HTERT RPE-1 (cell line): ENCODE measurements around the gene TRIP11.

ENCODE experiments used
- in situ Hi-C: fragments of 300-500 bp; cut with MboI; formaldehyde crosslinking; loops from 4 replicates; pipeline ENCODE4 v1.14.3; 2020; ENCODE audit warnings: low sequenced_read_pairs

The TRIP11 gene

DNA sequence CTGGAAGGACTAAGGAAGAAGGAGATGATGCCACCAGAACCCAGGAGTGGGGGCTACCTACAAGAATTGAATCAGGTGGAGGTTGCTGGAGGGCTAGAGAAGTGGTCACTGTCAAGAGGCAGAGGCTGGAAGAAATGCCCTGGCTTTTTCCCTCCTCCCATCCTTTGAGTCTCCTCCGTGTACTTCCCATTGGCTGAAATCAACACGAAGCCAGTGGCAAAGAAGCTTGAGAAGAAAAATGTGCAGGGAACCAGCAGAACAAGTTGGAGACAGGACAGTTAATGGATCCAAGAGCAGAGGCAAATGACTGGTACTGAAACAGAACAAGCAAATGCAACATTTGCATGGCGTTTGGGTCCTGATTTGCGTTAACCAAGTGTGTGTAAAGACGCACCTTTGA is 83.2 kb downstream of the TRIP11 start:
- in situ Hi-C loops, result no loop called here

- in situ Hi-C loops, result no loop called here
Observed at GRCh38 chr14:91955168-91955567, 84.7 kb downstream of the TRIP11 start.

- in situ Hi-C loops, result no loop called here
Observed at GRCh38 chr14:91953170-91953985, 86.5 kb downstream of the TRIP11 start.

DNA sequence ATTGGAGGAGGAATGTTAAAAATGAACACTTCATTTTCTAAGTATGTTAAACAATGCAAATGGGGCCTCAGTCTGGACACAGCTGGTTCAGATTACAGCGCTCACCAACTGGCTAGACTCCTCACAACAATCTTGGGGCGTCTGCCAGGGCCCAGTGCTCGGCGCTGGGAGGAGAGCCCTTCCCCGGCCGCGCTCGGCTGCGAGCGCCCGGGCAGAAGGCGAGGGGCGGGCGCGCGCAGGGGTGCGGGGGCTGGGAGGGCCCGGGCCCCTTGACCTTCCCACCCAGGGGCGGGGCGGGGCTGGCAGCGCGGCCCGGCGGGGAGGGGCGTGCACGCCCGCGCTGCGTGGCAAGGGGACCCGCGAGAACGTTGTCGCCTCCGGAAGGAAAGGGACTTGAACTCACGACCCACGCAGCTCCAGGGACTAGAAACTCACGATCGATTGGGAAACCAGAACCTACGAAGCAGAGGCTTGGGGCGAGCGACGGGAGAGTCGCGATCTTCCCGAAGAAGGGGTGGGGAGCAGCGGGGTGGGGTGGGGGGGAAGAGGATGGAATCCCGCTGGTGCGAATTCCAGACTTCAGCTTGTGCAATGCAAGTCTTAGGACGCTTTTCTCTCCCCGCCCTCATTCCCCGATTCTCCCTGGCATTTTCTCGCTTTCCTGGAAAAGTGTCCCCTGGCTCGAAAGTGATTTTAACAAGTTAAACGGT is 92.2 kb downstream of the TRIP11 start, which contains the start of gene FBLN5:
FBLN5 (minus strand) TSS at position 220 of the 710 bp plus-strand sequence. CDS start 465 bp downstream, outside the sequence.
- in situ Hi-C loops, result no loop called here

GRCh38 chr14:91946622-91947474 is 93.0 kb downstream of the TRIP11 start:
- in situ Hi-C loops, result no loop called here

DNA sequence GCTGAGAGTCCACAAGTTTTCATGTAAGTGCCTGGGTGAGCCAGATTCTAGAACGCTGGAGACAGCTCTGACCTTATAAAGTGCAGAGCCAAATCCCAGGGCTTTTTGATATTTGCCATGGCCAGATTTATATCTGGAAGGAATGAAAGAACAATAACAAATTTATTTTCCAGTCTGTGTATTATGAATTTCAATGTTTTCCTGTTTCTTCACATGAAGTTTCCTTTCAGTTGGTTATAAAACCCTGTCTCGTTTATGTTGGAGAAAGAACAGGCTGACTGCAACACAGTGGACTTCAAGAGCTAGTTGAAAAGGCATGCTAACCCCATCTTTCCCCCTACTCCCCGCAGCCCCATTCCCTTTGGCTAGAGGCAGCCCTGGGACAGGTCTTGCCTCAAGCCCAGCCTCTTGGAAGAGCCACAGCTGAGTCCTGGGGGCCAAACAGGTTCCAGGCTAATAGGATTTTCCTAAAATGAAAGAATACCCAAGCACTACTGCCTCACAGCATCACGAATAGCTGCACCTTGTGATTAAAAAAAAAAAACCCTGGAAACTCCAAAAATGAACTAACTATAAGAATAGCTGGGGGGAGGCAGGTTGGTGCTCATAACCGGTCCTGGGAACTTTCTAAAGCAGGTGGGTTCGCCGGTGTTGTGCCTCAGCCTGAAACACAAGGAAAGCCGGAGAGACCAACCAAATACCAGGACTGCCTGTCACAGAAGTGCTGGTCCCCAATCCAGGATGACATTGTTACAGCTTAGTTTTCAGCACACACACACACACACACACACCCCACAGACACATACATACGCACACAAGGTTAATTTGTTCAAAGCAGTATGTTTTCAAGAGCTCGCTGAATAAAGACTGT is 93.9 kb downstream of the TRIP11 start:
- in situ Hi-C loops, result no loop called here

GRCh38 chr14:91942946-91943345 is 96.9 kb downstream of the TRIP11 start:
- in situ Hi-C loops, result no loop called here

DNA sequence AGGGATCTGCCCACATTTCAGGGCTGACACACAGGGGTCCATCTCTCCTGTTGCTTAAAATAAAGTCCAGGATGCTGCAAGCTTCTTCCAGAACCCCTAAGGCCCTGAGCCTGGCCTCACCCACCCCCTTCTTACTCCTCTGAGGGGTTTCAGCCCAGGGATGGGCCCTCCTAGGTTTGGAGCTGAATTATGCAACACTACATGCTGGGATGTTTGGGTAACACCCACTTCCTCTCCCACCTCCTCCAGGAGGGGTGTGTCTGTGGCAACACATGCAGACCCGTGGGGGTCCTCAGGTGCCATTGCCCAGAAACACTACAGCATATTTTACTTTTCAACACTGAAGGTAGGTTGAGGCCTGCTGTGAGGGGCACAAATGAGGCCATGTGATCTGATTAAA is 97.7 kb downstream of the TRIP11 start:
- in situ Hi-C loops, result no loop called here

DNA sequence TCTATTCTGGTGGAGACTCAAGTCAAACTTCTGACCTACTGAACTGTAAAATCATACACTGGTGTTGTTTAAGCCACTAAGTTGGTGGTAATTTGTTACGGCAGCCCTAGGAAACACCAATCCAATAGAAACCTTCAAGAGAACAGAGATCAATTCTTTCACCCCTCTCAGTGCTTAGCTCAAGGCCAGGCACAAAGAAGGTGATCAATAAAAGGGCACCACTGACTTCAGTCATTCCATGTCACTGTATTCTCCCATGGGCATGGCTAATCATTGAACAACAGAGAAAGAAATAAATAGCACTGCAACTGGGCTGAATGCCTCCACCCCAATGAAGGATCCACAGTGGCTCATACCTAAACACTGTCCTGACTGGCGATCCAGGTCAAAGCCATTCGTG is 99.7 kb downstream of the TRIP11 start:
- in situ Hi-C loops, result no loop called here

DNA sequence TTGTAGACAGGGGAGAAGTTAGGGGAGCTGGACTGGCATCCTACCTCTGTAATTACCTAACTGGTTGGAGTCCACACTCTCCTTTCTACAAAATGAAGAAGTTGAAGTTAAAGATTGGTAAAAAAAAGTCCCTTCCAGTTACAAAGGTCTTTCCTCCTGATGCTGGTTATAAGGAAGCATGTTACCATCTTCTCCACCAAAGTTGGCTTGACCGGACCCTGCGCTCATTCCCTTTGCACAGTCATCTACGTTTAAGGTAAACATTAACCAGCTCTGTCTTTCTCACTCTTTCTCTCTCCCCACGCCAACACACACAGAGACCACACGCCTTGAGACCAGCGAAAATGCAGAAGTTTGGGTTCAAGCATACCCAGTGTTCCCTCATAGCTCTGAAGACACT is 104.3 kb downstream of the TRIP11 start:
- in situ Hi-C loops, result no loop called here

GRCh38 chr14:91934554-91935285 is 105.1 kb downstream of the TRIP11 start:
- in situ Hi-C loops, result no loop called here

DNA sequence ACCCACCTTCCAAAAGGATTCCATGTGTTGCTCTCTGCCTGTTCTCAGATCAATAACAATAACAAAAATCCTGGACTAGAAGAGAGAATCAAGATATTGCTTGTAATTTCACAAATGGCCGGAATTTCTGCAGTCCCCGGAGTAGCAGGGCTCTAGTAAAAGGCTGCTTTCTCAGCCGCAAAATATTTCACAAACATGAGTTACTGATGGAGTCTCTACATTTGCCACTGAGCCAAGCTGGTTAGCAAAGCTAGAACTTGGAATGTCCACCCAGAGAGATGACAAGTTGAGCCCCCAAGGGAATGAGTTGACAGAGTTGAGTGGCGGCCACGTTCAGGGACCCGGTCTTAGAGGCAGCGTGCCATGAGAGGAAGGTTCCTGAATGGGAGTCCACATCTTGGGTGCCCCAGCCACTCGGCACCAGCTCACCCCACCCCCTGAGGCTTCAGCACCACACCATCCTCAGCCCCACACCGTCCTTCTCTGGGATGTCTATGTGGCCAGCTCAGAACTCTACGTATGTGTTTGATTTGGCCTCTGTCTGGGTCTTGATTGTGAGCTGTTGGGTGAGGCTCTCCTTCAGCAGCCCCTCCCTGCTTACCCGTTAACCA is 108.3 kb downstream of the TRIP11 start:
- in situ Hi-C loops, result no loop called here

DNA sequence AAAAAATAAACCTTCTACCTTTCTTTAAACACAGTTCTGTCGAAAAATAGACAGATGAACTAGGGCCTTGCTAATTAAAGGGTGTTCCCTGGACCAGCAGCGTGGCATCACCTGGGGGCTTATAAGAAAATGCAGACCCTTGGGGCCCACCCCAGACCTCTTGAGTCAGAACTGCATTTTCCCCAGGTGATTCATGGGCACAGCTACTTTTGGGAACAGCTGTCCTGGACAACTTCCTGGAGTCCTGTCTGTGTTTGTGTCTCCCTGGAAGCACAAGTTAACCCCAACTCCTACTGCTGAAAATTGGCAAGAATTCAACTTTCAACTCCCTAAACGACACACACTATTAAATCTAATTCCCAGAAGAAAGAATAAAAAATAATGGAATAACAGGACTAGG is 110.2 kb downstream of the TRIP11 start:
- in situ Hi-C loops, result no loop called here

DNA sequence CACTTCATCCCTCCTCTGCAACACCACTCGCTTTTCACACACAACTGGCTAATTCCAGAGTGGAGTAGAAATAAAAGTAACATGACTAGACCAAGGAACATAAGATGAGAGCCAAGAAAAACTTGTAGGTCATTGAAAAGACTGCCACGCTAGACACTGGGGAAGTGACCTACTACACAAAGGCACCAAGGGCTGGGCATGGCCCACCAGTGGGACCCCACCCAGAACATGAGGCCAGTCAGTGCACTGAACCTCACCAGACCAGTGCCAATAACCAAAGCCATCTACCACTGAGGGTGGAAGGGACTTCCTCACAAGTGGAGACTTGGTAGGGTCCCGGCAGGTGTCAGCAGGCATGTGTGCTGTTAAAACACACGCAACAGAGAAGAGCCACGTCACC is 112.1 kb downstream of the TRIP11 start:
- in situ Hi-C loops, result no loop called here

DNA sequence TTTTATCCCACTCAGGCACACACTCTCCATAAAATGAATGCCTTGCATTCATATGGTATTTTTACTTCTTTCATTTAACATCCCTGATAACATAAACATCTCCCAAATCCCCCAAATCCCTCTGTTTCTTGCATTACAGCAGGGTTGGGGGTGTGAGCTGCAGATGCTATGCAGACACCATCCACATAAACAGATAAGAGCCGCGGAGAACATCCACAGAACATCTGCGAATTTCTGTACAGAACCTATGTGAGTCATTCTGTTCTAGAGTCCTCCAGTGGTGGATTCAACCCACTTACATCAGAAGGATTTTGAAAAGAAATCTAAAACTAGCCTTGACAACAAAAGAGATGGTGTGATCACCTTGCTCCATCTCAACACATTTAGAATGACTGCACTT is 112.7 kb downstream of the TRIP11 start:
- in situ Hi-C loops, result no loop called here

DNA sequence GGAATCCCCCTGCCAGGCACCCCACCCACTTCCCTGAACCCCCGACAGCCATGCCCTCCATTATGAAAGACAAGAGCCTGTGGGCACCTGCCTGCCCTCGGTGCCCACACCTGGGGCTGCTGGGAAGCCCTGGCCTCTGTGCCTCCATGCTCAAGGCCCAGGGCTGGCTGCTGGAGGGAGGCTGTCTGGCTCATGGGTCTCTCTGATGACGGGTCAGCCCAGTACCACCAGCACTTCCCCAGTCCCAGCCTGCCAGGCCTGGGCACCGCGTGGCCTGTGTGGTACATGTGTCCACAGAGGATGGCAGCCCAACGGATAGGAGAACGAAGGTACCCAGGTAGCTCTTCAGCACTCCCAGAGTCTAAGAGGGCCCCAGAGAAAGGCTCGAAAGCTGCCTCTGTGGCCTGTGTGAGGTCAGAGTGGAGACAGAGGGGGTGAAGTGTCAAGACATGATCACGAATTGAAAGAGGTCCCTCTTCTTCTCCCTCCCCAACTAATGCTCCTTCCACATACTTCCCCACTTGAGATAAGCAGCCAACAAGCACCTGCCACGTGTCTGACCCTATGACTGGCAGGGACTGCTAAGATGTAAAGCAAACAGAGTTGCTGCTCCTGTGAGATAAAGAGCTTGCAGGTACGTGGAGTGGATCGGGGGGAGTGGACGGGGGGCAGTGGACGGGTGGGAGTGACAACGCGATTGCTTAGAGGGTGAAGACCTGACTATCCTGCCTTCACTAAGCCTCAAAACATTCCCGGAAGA is 113.5 kb downstream of the TRIP11 start:
- in situ Hi-C loops, result no loop called here

DNA sequence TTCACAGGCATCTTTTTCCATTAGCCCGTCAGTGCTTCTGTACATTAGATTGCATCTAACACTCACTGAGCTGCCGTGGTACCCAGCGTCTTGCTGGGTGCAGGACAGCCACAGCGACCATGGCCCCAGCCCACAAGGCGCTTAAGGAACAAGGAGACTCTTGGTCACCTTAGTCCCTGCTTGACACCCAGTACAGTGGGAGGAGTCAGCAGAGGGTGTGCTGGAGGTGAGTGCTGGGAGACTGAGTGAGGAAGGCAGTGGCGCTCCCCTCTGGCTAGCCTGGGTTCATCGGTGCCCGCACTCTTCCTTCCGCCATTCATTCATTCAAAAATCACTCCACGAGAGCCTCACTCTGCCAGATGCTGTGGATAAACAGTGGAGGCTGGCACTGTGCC is 114.1 kb downstream of the TRIP11 start:
- in situ Hi-C loops, result no loop called here

DNA sequence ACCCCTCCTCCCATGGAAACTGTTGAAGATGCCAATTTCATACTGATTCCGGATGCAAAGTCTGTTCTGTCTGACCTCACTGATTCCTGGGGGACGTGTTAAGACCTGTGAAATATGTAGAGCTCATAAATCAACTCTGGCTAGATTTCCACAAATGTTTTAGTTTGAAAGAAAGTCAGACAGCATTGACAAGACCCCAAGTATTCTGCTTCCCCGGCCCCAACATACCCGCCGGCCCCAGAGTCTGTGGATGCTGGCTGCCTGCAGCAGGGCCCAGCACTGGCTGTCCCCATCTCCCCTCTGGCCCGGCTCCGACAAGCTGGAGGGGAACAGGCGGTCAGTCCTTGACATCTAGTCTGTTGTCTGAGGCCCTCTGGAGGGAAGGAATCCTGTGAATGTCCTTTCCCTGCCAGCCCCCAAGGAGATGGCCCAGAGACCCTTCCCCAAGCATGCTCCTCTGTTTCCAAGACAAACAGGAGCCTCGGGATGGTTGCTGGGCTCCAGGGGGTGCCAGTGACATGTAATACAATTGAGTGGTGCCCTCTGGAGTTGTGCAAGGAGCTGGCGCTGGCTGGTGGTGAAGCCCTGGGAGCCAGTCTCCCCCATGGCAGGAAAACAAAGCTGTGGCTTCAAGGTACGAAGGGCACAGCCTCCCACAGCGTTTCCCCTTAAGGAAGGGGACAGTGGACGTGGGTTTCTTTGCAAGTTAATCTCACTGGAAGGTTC is 114.7 kb downstream of the TRIP11 start:
- in situ Hi-C loops, result no loop called here
